GF-D8 (cell line): Measurements from ENCODE around the gene THRB.

Experiments used
- DNase-seq: peaks from one replicate; lab custom pipeline; 2025; lab: John Stamatoyannopoulos, UW

Gene THRB

GRCh38 chr3:24487325-24488262 lies 7.1 kb downstream of the THRB start:
- no peak for DNase-seq

- DNase-seq: no peak
Measured at GRCh38 chr3:24485511-24485910, 9.1 kb downstream of the THRB start.

DNA sequence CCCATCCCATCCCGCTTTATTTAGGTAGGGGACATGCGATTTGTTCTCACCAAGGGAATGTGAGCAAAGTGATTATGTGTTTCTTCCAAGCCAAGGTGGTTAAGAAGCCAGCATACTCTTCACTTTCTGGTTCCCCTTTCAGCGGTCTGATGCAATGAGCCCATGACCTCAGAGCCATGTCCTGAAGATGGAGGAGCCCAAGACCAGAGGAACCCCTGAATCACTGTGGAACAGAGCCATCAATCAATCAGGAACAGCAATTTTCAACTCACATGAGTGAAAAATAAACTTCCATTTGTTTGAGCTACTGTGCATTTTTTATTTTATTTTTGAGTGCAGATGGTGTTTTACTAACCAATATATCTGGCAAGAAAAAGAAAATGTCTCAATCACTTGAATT lies 10.8 kb downstream of the THRB start:
- DNase-seq: no peak

GRCh38 chr3:24482096-24482705 lies 12.4 kb downstream of the THRB start:
- no peak for DNase-seq

DNA sequence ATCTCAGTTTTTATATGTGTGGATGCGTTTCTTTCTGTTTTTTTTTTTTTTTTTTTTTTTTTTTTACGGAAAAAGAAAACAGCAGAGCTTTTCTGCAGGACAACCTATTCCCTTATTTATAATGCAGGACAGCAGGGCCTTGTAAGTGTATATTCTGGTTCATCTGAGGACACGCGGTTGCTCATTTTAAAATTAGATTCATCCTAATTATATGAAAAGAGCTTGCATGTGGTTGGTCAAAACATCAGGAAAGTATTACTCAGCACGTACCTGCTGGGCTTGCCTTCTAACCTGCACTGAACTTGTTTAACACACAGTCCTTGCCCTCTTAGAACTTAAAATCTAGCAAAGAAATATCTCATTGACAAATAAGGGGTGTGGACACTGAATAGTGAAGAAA lies 13.5 kb downstream of the THRB start:
- no peak for DNase-seq

DNA sequence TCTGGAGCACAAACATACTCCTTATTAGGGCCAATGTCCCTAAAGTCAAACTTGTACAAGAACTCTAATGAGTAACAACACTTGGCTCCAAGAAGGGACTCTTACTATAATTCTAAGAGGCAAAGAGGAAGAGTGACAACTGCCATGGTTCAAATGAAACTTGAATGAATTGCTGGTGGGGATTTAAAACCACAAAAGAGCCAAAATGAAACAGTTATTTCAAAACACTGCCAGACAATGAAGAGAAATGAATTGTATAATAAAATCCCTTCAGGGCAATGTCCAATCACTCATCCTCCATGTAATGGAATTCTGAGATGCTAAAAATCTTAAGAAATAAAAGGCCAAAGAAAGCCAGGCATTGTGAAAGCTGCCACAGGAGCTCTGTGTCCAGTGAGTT lies 14.2 kb downstream of the THRB start:
- DNase-seq: no peak

- no peak for DNase-seq
Measured at GRCh38 chr3:24479816-24480215, 14.8 kb downstream of the THRB start.

GRCh38 chr3:24476871-24477656 lies 17.6 kb downstream of the THRB start:
- DNase-seq: no peak

- DNase-seq: no peak
Measured at GRCh38 chr3:24475925-24476324, 18.7 kb downstream of the THRB start.

DNA sequence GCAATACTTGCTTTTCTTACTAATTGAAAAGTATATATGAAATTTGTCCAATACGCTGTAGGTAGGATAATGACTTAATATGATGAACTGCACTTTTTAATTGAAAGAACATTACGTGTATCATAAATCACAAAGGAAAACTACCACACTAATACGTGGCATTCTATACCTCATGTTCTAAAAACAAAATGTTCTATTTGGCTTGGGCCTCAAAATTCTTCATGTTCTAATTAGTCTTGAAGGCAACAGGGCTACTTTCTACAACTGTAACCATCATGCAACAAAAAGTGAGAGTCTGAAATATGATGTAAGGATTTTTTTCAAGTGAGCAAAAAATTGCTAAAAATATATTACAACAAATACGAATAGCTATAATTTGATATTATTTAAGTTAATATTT lies 19.8 kb downstream of the THRB start:
- DNase-seq: no peak

- DNase-seq: no peak
Measured at GRCh38 chr3:24472358-24472757, 22.3 kb downstream of the THRB start.

DNA sequence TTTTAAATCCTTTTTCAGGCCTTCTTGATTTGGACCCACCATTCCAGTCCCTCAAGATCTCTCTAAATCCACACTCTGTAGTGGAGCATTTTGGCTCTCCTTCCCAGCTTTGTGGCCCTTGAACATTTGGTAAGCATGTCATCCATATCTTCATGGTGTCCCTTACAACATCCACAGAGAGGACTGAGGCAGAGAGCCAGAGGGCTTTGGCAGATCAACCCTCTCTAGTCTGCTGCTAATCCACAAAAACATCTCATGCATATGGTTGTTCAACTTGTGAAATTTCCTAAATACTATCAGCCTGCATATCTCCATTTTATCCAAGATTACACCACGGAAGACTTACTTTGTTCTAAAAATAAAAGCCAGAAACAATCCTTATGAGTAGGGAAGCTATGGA lies 23.2 kb downstream of the THRB start:
- no peak for DNase-seq

DNA sequence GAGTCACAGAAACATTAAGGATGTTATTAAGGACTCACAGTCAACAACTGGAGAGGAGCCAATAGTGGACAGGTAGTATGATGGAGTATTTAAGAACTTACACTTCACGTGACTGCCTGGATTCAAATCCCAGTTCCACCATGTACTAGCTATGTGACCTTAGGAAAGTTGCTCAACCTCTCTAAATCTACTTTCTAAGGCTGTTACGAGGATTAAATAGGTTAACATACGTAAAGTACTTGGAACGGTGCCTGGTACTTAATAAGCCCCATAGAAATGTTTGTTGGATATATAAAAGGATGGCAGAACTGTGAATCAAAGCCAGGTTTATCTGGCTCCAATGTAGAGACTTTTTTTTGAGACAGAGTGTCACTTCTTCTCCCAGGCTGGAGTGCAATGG lies 24.4 kb downstream of the THRB start:
- DNase-seq: no peak

- no peak for DNase-seq
Measured at GRCh38 chr3:24464389-24464788, 30.3 kb downstream of the THRB start.

- no peak for DNase-seq
Measured at GRCh38 chr3:24462737-24463136, 31.9 kb downstream of the THRB start.

DNA sequence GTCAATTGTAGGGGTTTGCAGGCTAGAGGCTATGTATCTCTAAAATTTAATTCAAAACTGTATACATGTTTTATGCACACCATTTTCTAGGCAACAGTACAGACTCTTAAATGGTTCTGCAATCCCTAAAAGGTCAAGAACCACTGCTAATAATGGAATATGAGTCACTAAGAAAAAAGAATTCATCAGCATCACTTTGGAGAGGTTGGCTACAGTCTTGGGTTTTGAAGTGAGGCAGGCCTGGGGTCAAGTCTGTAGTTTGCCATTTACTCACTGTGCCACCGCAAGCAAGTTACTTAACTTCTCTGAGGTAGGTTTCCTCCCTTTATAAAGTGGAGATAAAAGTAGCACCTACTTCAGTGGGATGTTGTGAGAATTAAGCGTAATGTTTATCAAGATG lies 33.7 kb downstream of the THRB start:
- DNase-seq: no peak

GRCh38 chr3:24457719-24458118 lies 36.9 kb downstream of the THRB start:
- DNase-seq: no peak

- no peak for DNase-seq
Measured at GRCh38 chr3:24454856-24455255, 39.8 kb downstream of the THRB start.

- DNase-seq: no peak
Measured at GRCh38 chr3:24454393-24454792, 40.3 kb downstream of the THRB start.

GRCh38 chr3:24451461-24452099 lies 43.1 kb downstream of the THRB start:
- DNase-seq: no peak

DNA sequence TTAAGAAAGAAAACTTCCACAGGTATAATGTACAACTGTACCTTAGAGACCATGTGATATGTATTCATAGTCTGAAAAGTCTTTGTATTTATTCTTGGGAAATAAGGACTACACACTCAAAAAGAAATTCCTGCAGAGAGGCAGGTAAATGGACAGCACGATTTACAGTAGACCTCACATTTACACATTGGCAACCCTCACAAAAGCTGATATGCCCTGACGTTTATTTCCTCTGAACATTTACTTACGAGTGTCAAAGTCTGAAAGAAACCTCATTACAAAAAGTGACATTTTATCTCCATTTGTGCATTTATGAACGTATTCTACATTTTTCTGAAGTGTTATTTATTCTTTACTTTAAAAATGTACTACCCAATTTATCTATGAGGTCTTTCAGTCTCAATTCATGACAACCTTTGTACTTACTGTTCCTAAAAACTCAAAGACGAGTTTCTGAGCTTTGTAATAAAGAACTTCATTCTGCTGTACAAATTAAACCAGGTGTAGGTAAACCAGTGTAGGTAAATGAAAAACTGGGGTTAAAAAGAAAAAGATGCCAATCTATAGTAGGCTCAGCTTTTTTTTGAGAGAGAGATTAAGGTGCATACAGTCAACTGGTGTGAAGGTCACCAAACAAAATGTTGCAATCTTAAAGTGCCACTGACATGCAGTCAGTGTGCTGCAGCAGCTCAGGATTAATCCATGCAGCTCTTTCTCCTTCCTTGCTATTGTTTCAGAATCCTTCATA lies 44.3 kb downstream of the THRB start:
- DNase-seq: no peak

- no peak for DNase-seq
Measured at GRCh38 chr3:24447836-24448235, 46.8 kb downstream of the THRB start.
